Mesenchymal stem cell (in vitro differentiated cells and primary cell): ENCODE results near the gene DMAC2L.

ENCODE experiments used
- DNase-seq: peaks from one replicate; pipeline ENCODE4 v3.0.0-alpha.2; 2013
- H2AFZ ChIP-seq: one replicate; pipeline ENCODE4 v1.6.1; 2013; ENCODE audit warnings: low read depth, mild to moderate bottlenecking, control low read depth, inconsistent platforms, low read length, moderate library complexity
- H2AK5ac ChIP-seq: 2 replicates; pipeline ENCODE4 v1.6.1; 2013; ENCODE audit warnings: low read length, moderate library complexity, mild to moderate bottlenecking, inconsistent platforms; ENCODE audit not compliant: severe bottlenecking
- H2BK120ac ChIP-seq: one replicate; pipeline ENCODE4 v1.6.1; 2013; ENCODE audit warnings: low read depth, mild to moderate bottlenecking, inconsistent platforms, low read length, moderate library complexity
- H2BK12ac ChIP-seq, 2 experiments: one replicate each; pipeline ENCODE4 v1.6.1; 2013; ENCODE audit warnings: inconsistent platforms in 2 of 2, low read length in 2 of 2, mild to moderate bottlenecking in 2 of 2, moderate library complexity in 2 of 2, control low read depth in 1 of 2
- H2BK15ac ChIP-seq: one replicate; pipeline ENCODE4 v1.6.1; 2013; ENCODE audit warnings: mild to moderate bottlenecking, low read depth, inconsistent platforms; ENCODE audit not compliant: poor library complexity, severe bottlenecking
- H2BK5ac ChIP-seq: 2 replicates; pipeline ENCODE4 v1.6.1; 2013; ENCODE audit warnings: low read depth, mild to moderate bottlenecking, low read length, control low read depth, inconsistent platforms; ENCODE audit not compliant: poor library complexity, severe bottlenecking
- H3K14ac ChIP-seq, 2 experiments: one replicate each; pipeline ENCODE4 v1.6.1; 2013; ENCODE audit warnings: inconsistent platforms in 2 of 2, low read length in 2 of 2, control low read depth in 1 of 2, mild to moderate bottlenecking in 1 of 2, moderate library complexity in 1 of 2
- H3K18ac ChIP-seq, 2 experiments: one replicate each; pipeline ENCODE4 v1.6.1; 2013; ENCODE audit warnings: inconsistent platforms in 2 of 2, low read length in 2 of 2, control low read depth in 1 of 2, low read depth in 1 of 2, mild to moderate bottlenecking in 1 of 2
- H3K23ac ChIP-seq, 2 experiments: one replicate each; pipeline ENCODE4 v1.6.1; 2013; ENCODE audit warnings: inconsistent platforms in 2 of 2, low read length in 2 of 2, mild to moderate bottlenecking in 2 of 2, moderate library complexity in 2 of 2, control low read depth in 1 of 2
- H3K27ac ChIP-seq: 2 replicates; pipeline ENCODE4 v1.5.1; 2013; ENCODE audit warnings: mild to moderate bottlenecking, moderate library complexity, low read length, control low read depth, inconsistent platforms; ENCODE audit not compliant: poor library complexity, severe bottlenecking
- H3K27me3 ChIP-seq, 2 experiments: 2 replicates each; pipeline versions ENCODE4 v1.6.1 to v1.7.0; 2013; ENCODE audit warnings: low read length in 2 of 2, mild to moderate bottlenecking in 2 of 2, moderate library complexity in 2 of 2, control low read depth in 1 of 2, inconsistent platforms in 1 of 2; ENCODE audit not compliant: control insufficient read depth in 1 of 2, insufficient read depth in 1 of 2
- H3K36me3 ChIP-seq, 2 experiments: 2 replicates each; pipeline versions ENCODE4 v1.6.1 to v1.7.0; 2013; ENCODE audit warnings: low read length in 2 of 2, control low read depth in 1 of 2, inconsistent platforms in 1 of 2, low read depth in 1 of 2, mild to moderate bottlenecking in 1 of 2; ENCODE audit not compliant: insufficient read depth in 2 of 2, control insufficient read depth in 1 of 2
- H3K4ac ChIP-seq, 2 experiments: one replicate each; pipeline ENCODE4 v1.6.1; 2013; ENCODE audit warnings: inconsistent platforms in 2 of 2, low read length in 2 of 2, mild to moderate bottlenecking in 2 of 2, moderate library complexity in 2 of 2, control low read depth in 1 of 2, low read depth in 1 of 2
- H3K4me1 ChIP-seq: 2 replicates; pipeline ENCODE4 v1.6.1; 2013; ENCODE audit warnings: low read depth, low read length, control low read depth; ENCODE audit not compliant: control insufficient read depth, insufficient read depth
- H3K4me2 ChIP-seq: 2 replicates; pipeline ENCODE4 v1.6.1; 2013; ENCODE audit warnings: low read length, mild to moderate bottlenecking, inconsistent platforms; ENCODE audit not compliant: poor library complexity, severe bottlenecking
- H3K4me3 ChIP-seq, 2 experiments: 2 replicates each; pipeline versions ENCODE4 v1.5.1 to v1.7.0; 2013; ENCODE audit warnings: low read length in 2 of 2, mild to moderate bottlenecking in 2 of 2, control low read depth in 1 of 2, low read depth in 1 of 2; ENCODE audit not compliant: insufficient read depth in 1 of 2
- H3K79me1 ChIP-seq: replicated peaks from 2 replicates; pipeline ENCODE4 v1.6.1; 2013; ENCODE audit warnings: mild to moderate bottlenecking, control low read depth, low read length, inconsistent platforms; ENCODE audit not compliant: poor library complexity, severe bottlenecking
- H3K9ac ChIP-seq: 2 replicates; pipeline ENCODE4 v1.7.0; 2013; ENCODE audit warnings: mild to moderate bottlenecking, low read length, moderate library complexity
- H3K9me3 ChIP-seq: 2 replicates; pipeline ENCODE4 v1.7.0; 2013; ENCODE audit warnings: mild to moderate bottlenecking, low read length; ENCODE audit not compliant: control insufficient read depth
- H4K8ac ChIP-seq: one replicate; pipeline ENCODE4 v1.6.1; 2013; ENCODE audit warnings: inconsistent platforms, mild to moderate bottlenecking, low read length, moderate library complexity
- H4K91ac ChIP-seq: one replicate; pipeline ENCODE4 v1.6.1; 2013; ENCODE audit warnings: mild to moderate bottlenecking, low read length, inconsistent platforms
- WGBS: methylation state at CpG from one replicate; pipeline ENCODE4 v1.1.7; 2013; ENCODE audit warnings: mixed read lengths; 5-methylcytosine and 5-hydroxymethylcytosine counted together

Gene DMAC2L

DNA sequence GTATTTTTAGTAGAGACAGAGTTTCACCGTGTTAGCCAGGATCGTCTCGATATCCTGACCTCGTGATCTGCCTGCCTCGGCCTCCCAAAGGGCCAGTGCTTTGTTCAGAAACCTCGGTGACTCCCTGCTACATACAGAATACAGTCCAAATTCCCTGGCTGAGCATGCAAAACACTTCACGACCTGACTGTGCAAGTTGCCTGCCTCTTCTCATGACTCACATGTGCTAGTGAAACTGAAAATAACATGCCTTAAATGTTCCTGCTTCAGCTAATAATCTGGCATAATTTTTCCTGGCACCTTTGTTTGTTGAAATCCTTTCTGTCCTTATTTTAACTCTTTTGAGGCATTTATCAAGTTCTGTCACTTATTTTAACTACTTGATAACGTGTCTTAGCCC, 8.2 kb downstream of the DMAC2L start:
- no peaks in the 10 kb centered on the region for H3K27me3 ChIP-seq
- no peak overlapping the region for H2AK5ac ChIP-seq
- H2BK120ac ChIP-seq, result no peak overlapping the region
- H4K8ac ChIP-seq, result no peak overlapping the region
- no peak overlapping the region for H2AFZ ChIP-seq
- no peaks in the 10 kb centered on the region for H3K9me3 ChIP-seq
- no peak overlapping the region for H3K14ac ChIP-seq
- no peak overlapping the region for H3K18ac ChIP-seq
- H3K23ac ChIP-seq, result no peak overlapping the region
- H3K4me2 ChIP-seq, result no peak overlapping the region
- H3K4ac ChIP-seq, result no peak overlapping the region
- no peak overlapping the region for H4K91ac ChIP-seq
- WGBS, result 75% methylated on average over 8 of the region's 8 CpGs
- no peak overlapping the region for H2BK5ac ChIP-seq
- H3K4me1 ChIP-seq, result no peaks in the 10 kb centered on the region
- no peak overlapping the region for H2BK12ac ChIP-seq
- H3K4me3 ChIP-seq, result peak overlapping the region in 1 of 2 experiments; percentile 74
- H3K79me1 ChIP-seq, result peaks cover 13% of the 10 kb centered on the region
- peaks cover 9 to 14% of the 10 kb centered on the region in 2 experiments for H3K36me3 ChIP-seq
- H2BK15ac ChIP-seq, result no peak overlapping the region
- DNase-seq, result peak; percentile 83
- peak overlapping the region; percentile 89 for H3K9ac ChIP-seq
- peak overlapping the region; percentile 4 for H3K27ac ChIP-seq

DNA sequence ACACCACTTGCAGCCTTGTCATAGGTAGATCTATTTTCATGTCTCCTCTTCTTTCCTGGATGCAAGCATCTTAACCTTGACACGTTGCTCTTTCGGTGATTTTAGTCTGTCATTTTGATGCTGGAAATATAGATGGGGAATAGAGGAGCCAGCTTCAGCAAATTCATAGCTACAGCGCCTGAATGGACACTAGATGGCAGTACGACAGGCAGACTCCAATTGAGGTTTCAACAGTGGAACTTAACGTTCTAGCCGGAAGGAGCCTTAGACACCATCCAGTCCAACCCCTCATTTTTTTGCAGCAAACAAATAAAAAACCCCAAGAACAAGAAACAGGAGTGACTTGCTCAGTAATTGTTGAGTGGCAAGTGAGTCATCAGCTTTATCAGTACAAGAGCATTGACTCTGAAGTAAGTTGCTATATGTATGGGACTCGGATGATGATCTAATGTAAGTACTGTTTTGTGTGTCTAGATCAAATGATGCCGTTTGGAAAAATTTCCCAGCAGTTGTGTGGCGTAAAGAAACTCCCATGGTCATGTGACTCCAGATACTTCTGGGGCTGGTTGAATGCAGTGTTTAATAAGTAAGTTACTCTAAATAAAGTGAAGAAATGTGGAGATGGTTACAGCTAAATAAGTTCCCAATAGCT, 9.0 kb downstream of the DMAC2L start:
- no peak overlapping the region for H4K91ac ChIP-seq

DNA sequence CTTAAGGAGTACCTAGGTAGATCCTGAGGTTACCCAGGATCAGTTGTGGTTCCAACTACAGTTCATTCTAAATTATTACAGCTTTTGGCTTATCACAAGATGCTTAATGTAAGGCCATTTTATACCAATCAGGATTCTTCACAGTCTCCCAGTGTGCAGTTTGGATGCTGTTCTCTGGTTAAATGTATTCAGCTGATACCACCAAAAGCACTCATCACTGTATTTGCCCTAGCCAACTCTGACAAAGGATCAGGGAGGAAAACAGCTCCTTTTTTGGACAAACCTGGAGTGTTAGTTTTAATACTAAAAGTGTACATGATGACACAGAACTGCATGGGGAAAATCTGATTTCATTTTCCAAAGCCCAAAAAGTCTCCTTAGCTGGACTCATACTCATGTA, 19.5 kb downstream of the DMAC2L start:
- H3K4ac ChIP-seq, result no peak overlapping the region
- H2BK12ac ChIP-seq, result no peak overlapping the region
- H3K9me3 ChIP-seq, result no peaks in the 10 kb centered on the region
- H3K27ac ChIP-seq, result no peak overlapping the region
- DNase-seq, result no peak
- H3K18ac ChIP-seq, result no peak overlapping the region
- H3K4me2 ChIP-seq, result no peak overlapping the region
- H4K91ac ChIP-seq, result no peak overlapping the region
- H3K4me1 ChIP-seq, result peaks cover 6% of the 10 kb centered on the region
- peaks cover 0 to 28% of the 10 kb centered on the region in 2 experiments for H3K36me3 ChIP-seq
- no peak overlapping the region for H2BK15ac ChIP-seq
- no peaks in the 10 kb centered on the region for H3K27me3 ChIP-seq
- no peak overlapping the region for H2AFZ ChIP-seq
- no peak overlapping the region for H3K14ac ChIP-seq
- no peak overlapping the region for H3K23ac ChIP-seq
- H3K9ac ChIP-seq, result no peak overlapping the region
- H2BK5ac ChIP-seq, result no peak overlapping the region
- H3K79me1 ChIP-seq, result peaks cover 3% of the 10 kb centered on the region
- H3K4me3 ChIP-seq, result no peak overlapping the region
- H2AK5ac ChIP-seq, result no peak overlapping the region
- H4K8ac ChIP-seq, result no peak overlapping the region
- no peak overlapping the region for H2BK120ac ChIP-seq

More for the DNA sequence above, 9.0 kb downstream of the DMAC2L start:
- peaks cover 9 to 19% of the 10 kb centered on the region in 2 experiments for H3K36me3 ChIP-seq
- no peak overlapping the region for H3K4ac ChIP-seq
- no peaks in the 10 kb centered on the region for H3K27me3 ChIP-seq
- H3K4me2 ChIP-seq, result peak overlapping the region; percentile 68
- no peak overlapping the region for H2BK5ac ChIP-seq
- H3K27ac ChIP-seq, result peak overlapping the region; percentile 82
- H4K8ac ChIP-seq, result no peak overlapping the region
- no peak overlapping the region for H2BK15ac ChIP-seq
- H3K18ac ChIP-seq, result peak overlapping the region; percentile 23 to 55
- no peak overlapping the region for H3K14ac ChIP-seq
- DNase-seq, result peak; percentile 99
- no peak overlapping the region for H2BK120ac ChIP-seq
- H2AK5ac ChIP-seq, result no peak overlapping the region
- 5% methylated on average over 9 of the region's 9 CpGs for WGBS
- no peaks in the 10 kb centered on the region for H3K4me1 ChIP-seq
- peak overlapping the region in 1 of 2 experiments; percentile 74 for H3K4me3 ChIP-seq
- no peak overlapping the region for H2BK12ac ChIP-seq
- H3K9me3 ChIP-seq, result no peaks in the 10 kb centered on the region
- no peak overlapping the region for H3K23ac ChIP-seq
- H3K79me1 ChIP-seq, result peaks cover 13% of the 10 kb centered on the region
- peak overlapping the region; percentile 89 for H3K9ac ChIP-seq
- no peak overlapping the region for H2AFZ ChIP-seq

DNA sequence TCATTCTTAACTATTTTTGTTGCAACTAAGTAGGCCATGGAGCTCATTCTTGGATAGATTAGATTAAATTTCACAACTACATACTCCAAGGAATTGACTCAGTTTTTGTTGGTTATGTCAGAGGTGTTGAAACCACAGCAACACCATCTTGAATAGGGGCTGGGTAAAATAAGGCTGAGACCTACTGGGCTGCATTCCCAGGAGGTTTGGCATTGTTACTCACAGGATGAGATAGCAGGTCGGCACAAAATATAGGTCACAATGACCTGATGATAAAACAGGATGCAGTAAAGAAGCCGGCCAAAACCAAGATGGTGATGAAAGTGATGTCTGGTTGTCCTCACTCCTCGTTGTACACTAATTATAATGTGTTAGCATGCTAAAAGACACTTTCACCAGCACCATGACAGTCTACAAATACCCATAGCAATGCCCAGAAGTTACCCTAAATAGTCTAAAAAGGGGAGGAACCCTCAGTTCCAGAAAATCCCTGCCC, 20.9 kb downstream of the DMAC2L start:
- no peak overlapping the region for H2BK15ac ChIP-seq
- no peak overlapping the region for H2AK5ac ChIP-seq
- no peaks in the 10 kb centered on the region for H3K9me3 ChIP-seq
- H3K18ac ChIP-seq, result no peak overlapping the region
- H2BK120ac ChIP-seq, result no peak overlapping the region
- WGBS, result 69% methylated on average over 3 of the region's 3 CpGs
- H3K27ac ChIP-seq, result no peak overlapping the region
- H3K79me1 ChIP-seq, result no peaks in the 10 kb centered on the region
- no peak overlapping the region for H4K8ac ChIP-seq
- no peak overlapping the region for H3K4me2 ChIP-seq
- no peak overlapping the region for H2BK12ac ChIP-seq
- no peaks in the 10 kb centered on the region for H3K27me3 ChIP-seq
- peaks cover 0 to 27% of the 10 kb centered on the region in 2 experiments for H3K36me3 ChIP-seq
- DNase-seq, result peak; percentile 45
- H4K91ac ChIP-seq, result no peak overlapping the region
- H3K9ac ChIP-seq, result no peak overlapping the region
- no peak overlapping the region for H2BK5ac ChIP-seq
- no peak overlapping the region for H3K23ac ChIP-seq
- H3K4me1 ChIP-seq, result peaks cover 6% of the 10 kb centered on the region
- no peak overlapping the region for H3K14ac ChIP-seq
- H2AFZ ChIP-seq, result no peak overlapping the region
- H3K4me3 ChIP-seq, result peak overlapping the region in 1 of 2 experiments; percentile 12
- no peak overlapping the region for H3K4ac ChIP-seq
